Pancreas (tissue), 10 donors: ENCODE data around the gene MRRF. TPM values are rescaled to one million over a fixed set of nuclear protein-coding genes. Genes with fewer than 3 reads are reported as not detected.

Experiments used
- ATAC-seq, 4 donors: fragments of 200-7000 bp; cut with Tn5 transposase; one replicate each; pipeline versions ENCODE4 v1.8.0 to v1.9.1; 2020; ENCODE audit warnings: mild to moderate bottlenecking in 4 of 4, moderate library complexity in 4 of 4
- DNase-seq, 6 donors: peaks; one replicate each; pipeline ENCODE4 v3.0.0-alpha.2; 2020
- FAIRE-seq: peaks from 2 replicates; lab custom pipeline; 2012; peaks lifted over from hg19 to GRCh38; lab: Jason Lieb, UNC
- H3K27ac ChIP-seq, 4 donors: fragments of 200-600 bp; sonication (generic); 1 replicate in 3 of 4; 2 replicates in 1 of 4; pipeline versions ENCODE4 v1.5.0 to v1.8.0; 2020
- H3K27me3 ChIP-seq, 4 donors: fragments of 200-600 bp; one replicate each; pipeline ENCODE4 v1.8.0; 2021
- H3K36me3 ChIP-seq, 3 donors: fragments of 200-600 bp; sonication (generic) in 1 of 3; one replicate each; pipeline versions ENCODE4 v1.5.0 to v1.8.0; 2020 to 2021
- H3K4me1 ChIP-seq, 3 donors: fragments of 200-600 bp; one replicate each; pipeline ENCODE4 v1.8.0; 2021
- H3K4me3 ChIP-seq, 4 donors: fragments of 200-600 bp; sonication (generic) in 2 of 4; one replicate each; pipeline versions ENCODE4 v1.5.0 to v1.8.0; 2020 to 2021
- H3K9me3 ChIP-seq, 4 donors: fragments of 200-600 bp; one replicate each; pipeline ENCODE4 v1.8.0; 2021
- CTCF ChIP-seq, 4 donors: fragments of 200-600 bp; sonication (generic) in 3 of 4; IDR thresholded peaks; one replicate each; pipeline versions ENCODE4 v1.5.0 to v1.8.0; 2021; ENCODE audit warnings: antibody characterized with exemption in 4 of 4
- WGBS, 2 donors: extraction: QIAGEN DNeasy Blood & Tissue Kit; methylation state at CpG; one replicate each; pipeline ENCODE4 v1.1.7; 2013; 5-methylcytosine and 5-hydroxymethylcytosine counted together
- intact Hi-C, 3 donors: fragments of 100-400 bp; cut with DNase I; formaldehyde crosslinking; loops; one replicate each; pipeline versions ENCODE4 v1.11.1 to v1.14.2; 2022
- polyA plus RNA-seq, 2 donors: library from polyadenylated mRNA; stranded (reverse); fragments of 200-250 nt; gene quantifications; one replicate each; pipeline ENCODE4 v1.2.3, GENCODE V29; 2013
- total RNA-seq, 6 donors: library from RNA; stranded (reverse); fragmentation: NEBNext Ultra II Directional in 4 of 6; extraction: Animal tissue kit (Norgen Biotek cat#: 25700) in 4 of 6; gene quantifications; one replicate each; pipeline versions ENCODE4 v1.2.1 to v1.2.4, GENCODE V29; 2021 to 2023
- donor health status: healthy with polysubstance abuse.
- donor health status: DM: no; HTN: no; CAD: no; lungs with moderate emphysema.
- donor health status: DM: no; HTN: no; CAD: no.
- donor health status: control.
- donor health status: control.
- donor health status: Bipolar disorder and iron deficiency.
- donor health status: DM: yes; HTN: yes; CAD: no.
- donor health status: DM: no; HTN: no; CAD: no.
- donor health status: DM: no; HTN: no; CAD: no.
- donor health status: DM: yes; HTN: yes; CAD: no.

Gene MRRF
- total and polyA plus RNA-seq, 8 donors = 13.0 to 27.8 (median 17.5) TPM

GRCh38 chr9:122277285-122277897, 12.7 kb downstream of the MRRF start:
- Histone ChIP-seq H3K36me3 (no peaks in the 10 kb centered on the region), H3K4me3 (no peak overlapping the region), H3K9me3 (no peaks in the 10 kb centered on the region), H3K4me1 (peaks cover 0 to 1% (median 0%) of the 10 kb centered on the region in 3 donors), H3K27me3 (no peaks in the 10 kb centered on the region), H3K27ac (no peak overlapping the region)
- no peak for FAIRE-seq
- intact Hi-C loops = no loop called here
- no peak for ATAC-seq
- TF ChIP-seq CTCF (IDR thresholded peaks at IDR 0.05) = no peak
- 98% methylated on average over 10 of the region's 10 CpGs for WGBS, 2 donors
- no peak for DNase-seq

GRCh38 chr9:122281368-122281767, 16.7 kb downstream of the MRRF start:
- intact Hi-C loops = no loop called here
- H3K27me3 ChIP-seq = no peaks in the 10 kb centered on the region
- H3K4me3 ChIP-seq = no peak overlapping the region
- no peaks in the 10 kb centered on the region for H3K9me3 ChIP-seq
- no peak for FAIRE-seq
- H3K27ac ChIP-seq = no peak overlapping the region
- no peak for ATAC-seq
- TF ChIP-seq CTCF (IDR thresholded peaks at IDR 0.05) = no peak
- H3K4me1 ChIP-seq = no peaks in the 10 kb centered on the region
- DNase-seq = no peak
- H3K36me3 ChIP-seq = peaks cover 0 to 9% (median 0%) of the 10 kb centered on the region in 3 donors
- WGBS, 2 donors = 90 to 95% methylated on average over 5 of the region's 5 CpGs

- WGBS, 2 donors = 83 to 96% methylated on average over 1 of the region's 1 CpG
- intact Hi-C loops = no loop called here
- FAIRE-seq (no peak), ATAC-seq (no peak), DNase-seq (no peak)
- H3K36me3 ChIP-seq = peaks cover 0 to 28% (median 0%) of the 10 kb centered on the region in 3 donors
- no peak overlapping the region for H3K4me3 ChIP-seq
- H3K9me3 ChIP-seq = no peaks in the 10 kb centered on the region
- TF ChIP-seq CTCF (IDR thresholded peaks at IDR 0.05) = no peak
- no peak overlapping the region for H3K27ac ChIP-seq
- H3K27me3 ChIP-seq = no peaks in the 10 kb centered on the region
- peaks cover 0 to 2% (median 0%) of the 10 kb centered on the region in 3 donors for H3K4me1 ChIP-seq
Observed at GRCh38 chr9:122286764-122287163, 22.1 kb downstream of the MRRF start.

GRCh38 chr9:122287214-122287720, 22.6 kb downstream of the MRRF start:
- DNase-seq = no peak
- Histone ChIP-seq H3K4me3 (no peak overlapping the region), H3K36me3 (peaks cover 0 to 28% (median 0%) of the 10 kb centered on the region in 3 donors), H3K4me1 (peaks cover 0 to 3% (median 0%) of the 10 kb centered on the region in 3 donors), H3K9me3 (no peaks in the 10 kb centered on the region), H3K27ac (no peak overlapping the region), H3K27me3 (no peaks in the 10 kb centered on the region)
- intact Hi-C loops = no loop called here
- WGBS, 2 donors = 92 to 95% methylated on average over 1 of the region's 1 CpG
- no peak for TF ChIP-seq CTCF (IDR thresholded peaks at IDR 0.05)
- ATAC-seq = no peak
- no peak for FAIRE-seq

- H3K36me3 ChIP-seq = peaks cover 0 to 32% (median 0%) of the 10 kb centered on the region in 3 donors
- no peak for TF ChIP-seq CTCF (IDR thresholded peaks at IDR 0.05)
- no peaks in the 10 kb centered on the region for H3K9me3 ChIP-seq
- H3K27me3 ChIP-seq = no peaks in the 10 kb centered on the region
- intact Hi-C loops = no loop called here
- peaks cover 0 to 3% (median 0%) of the 10 kb centered on the region in 3 donors for H3K4me1 ChIP-seq
- no peak overlapping the region for H3K27ac ChIP-seq
- WGBS, 2 donors = 50 to 62% methylated on average over 3 of the region's 3 CpGs
- FAIRE-seq = no peak
- no peak for DNase-seq
- no peak overlapping the region for H3K4me3 ChIP-seq
- ATAC-seq = peak in 1 of 4 donors; percentile 51
Observed at GRCh38 chr9:122291458-122291857, 26.8 kb downstream of the MRRF start.
